GM21529 (cell line): ENCODE measurements around the gene LHX3.

ENCODE experiments used
- ATAC-seq: cut with Tn5 transposase; IDR thresholded peaks from one replicate; pipeline ENCODE4 v1.9.1; 2021; ENCODE audit not compliant: unreplicated experiment

The LHX3 gene

GRCh38 chr9:136204838-136205706, at the start of gene LHX3:
Gene LHX3, minus strand, starts transcription at chr9:136205128. Its CDS starts 116 bp downstream, at chr9:136205012.
- ATAC-seq = no peak

GRCh38 chr9:136253246-136254130, 48.6 kb upstream of the LHX3 start:
- ATAC-seq = no peak

GRCh38 chr9:136252846-136253245, 47.9 kb upstream of the LHX3 start:
- ATAC-seq = no peak

DNA sequence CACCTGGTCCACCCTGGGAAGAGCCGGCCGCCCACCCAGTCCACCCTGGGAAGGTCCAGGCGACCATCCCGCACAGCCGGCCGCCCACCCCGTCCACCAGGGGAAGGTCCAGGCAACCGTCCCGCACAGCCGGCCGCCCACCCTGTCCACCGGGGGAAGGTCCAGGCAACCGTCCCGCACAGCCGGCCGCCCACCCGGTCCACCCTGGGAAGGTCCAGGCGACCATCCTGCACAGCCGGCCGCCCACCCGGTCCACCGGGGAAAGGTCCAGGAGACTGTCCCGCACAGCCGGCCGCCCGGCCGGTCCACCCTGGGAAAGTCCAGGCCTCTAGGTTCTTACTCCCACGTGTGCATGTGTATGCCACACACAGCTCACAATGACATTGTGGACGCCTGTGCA, 47.4 kb upstream of the LHX3 start:
- ATAC-seq = no peak

GRCh38 chr9:136251264-136252115, 46.6 kb upstream of the LHX3 start:
- no peak for ATAC-seq

DNA sequence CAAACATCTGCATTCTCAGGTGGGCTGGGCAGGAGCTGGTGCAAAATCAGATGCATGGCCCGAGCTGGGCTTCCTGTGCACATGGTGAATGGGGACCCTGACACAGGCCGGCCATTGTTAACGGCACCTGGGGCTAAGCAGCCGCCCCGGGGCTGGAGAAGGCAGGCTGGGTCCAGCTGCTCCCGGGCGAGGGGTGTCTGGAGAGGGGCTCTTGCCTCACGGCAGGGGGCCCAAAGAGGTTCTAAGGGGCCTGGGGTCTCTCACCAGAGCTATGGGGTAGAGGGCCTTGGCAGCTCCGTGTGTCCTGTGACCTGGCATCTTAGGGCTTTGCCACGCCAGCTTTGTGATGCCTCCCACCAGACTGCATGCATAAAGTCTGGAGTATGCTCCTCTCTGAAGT, 45.7 kb upstream of the LHX3 start:
- ATAC-seq = no peak

DNA sequence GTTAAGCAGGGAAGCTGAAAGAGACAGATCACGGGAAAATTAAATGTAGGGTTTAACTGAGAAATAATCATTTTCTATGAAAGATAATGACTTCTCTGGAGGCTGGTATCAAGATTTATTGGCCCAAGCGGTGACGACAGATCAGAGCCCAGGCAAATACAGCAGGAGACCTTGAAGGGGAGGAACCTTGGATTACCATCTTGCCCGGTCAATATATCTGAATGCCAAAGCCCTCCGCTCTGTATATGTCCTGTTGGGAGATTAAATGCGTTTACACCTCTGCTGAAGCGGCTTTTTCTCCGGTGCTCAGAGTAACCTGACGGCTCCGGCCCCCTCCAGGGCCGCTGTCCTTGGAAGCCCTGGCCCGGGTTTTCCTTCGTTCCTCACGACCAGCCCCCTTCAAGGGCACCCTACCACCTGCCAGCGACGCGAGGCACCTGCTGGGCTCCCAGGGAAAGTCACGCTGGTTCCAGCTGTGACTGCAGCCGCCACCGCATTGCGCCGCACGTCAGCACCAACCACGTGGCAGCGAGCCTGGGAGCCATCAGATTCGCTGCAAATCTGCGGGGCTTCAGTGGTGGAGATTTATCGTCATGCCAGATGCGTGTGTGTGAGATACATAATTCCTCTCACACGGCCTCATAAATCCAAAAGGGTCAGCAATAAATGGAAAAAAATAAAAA, 45.1 kb upstream of the LHX3 start:
- no peak for ATAC-seq

DNA sequence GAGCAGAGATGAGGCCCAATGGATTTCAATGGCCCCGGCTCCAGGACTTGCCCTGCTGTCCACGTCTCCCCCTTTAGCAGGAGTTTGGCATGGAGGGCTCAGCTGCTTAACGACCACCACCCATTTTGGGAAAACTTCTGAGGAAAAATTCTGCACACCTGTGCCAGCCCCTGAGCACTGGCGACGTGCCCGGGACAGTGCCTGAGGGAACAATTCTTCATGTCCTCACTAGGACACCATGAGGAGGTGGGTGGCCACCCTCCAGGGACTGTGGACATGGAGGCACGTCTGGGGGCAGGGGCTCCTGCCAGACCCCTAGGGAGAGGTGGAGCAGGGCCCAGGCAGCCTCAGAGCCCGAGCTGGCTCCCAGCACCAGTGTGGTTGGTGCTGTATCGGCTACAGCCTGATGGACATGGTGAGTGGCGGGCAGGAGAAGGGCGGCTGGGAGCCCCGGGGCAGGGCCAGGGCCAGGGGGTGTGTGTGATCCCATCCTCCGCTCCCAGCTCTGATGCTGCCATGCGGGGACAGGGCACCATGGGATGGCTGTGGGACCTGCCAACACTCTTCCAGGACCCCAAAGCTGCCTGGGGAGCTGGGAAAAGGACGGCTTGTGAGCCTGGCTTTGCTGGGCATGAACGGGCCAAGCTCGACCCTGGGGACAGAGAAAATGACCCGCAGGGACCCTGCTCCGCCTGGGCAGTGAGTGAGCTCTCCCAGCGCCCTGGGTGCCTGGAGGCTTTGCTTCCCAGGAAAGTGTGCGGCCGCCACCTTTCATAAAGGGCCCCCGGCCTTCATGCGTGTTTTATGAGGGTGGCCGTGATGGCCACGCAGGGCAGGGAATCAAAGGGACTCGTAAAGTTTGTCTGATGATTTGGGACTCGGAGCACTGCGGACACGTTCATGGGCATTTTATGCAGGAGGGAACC, 44.3 kb upstream of the LHX3 start:
- ATAC-seq = no peak

GRCh38 chr9:136247947-136248637, 43.2 kb upstream of the LHX3 start:
- ATAC-seq = no peak

DNA sequence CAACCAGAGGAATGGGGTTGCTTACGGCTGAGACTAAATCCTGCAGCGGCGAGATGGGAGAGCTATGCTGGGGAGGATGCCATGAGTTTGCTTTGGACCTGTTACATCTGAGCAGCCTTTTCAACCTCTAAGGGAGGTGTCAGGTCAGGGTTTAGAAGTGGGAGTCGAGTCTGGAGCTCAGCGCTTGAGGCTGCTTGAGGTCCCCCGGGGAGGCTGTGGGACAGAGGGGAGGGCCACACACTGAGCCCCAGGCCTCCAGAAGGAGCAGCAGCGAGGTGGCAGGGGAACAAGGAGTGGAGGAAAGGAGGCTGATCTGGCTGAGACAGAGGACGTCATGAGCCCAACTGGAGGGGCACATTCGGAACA, 42.6 kb upstream of the LHX3 start:
- ATAC-seq = no peak

GRCh38 chr9:136246849-136247550, 42.1 kb upstream of the LHX3 start:
- ATAC-seq = no peak

- peak; percentile 42 for ATAC-seq
Observed at GRCh38 chr9:136245219-136246150, 40.6 kb upstream of the LHX3 start, which contains the start of gene QSOX2. Gene QSOX2, minus strand, starts transcription at chr9:136245812. Its CDS starts 9 bp downstream, at chr9:136245803.

- ATAC-seq = no peak
Observed at GRCh38 chr9:136244969-136245218, 40.0 kb upstream of the LHX3 start.

GRCh38 chr9:136244122-136244968, 39.4 kb upstream of the LHX3 start:
- peak; percentile 41 for ATAC-seq

- no peak for ATAC-seq
Observed at GRCh38 chr9:136243631-136244030, 38.7 kb upstream of the LHX3 start.

- no peak for ATAC-seq
Observed at GRCh38 chr9:136242918-136243525, 38.1 kb upstream of the LHX3 start.
